ENCODE measurements around the gene VPS45.

GRCh38 chr1:150151291-150152181 lies 84.0 kb downstream of the VPS45 start:
- TF ChIP-seq CTCF (optimal IDR thresholded peaks at IDR 0.05 in 1 of 3, IDR thresholded peaks at IDR 0.05 in 1 of 3, conservative IDR thresholded peaks at IDR 0.05 in 1 of 3; ENCODE audit: extremely low read depth in 1 of 3, insufficient read depth in 2 of 3, low read length in 3 of 3) (no peak), EZH2 (IDR thresholded peaks at IDR 0.05; ENCODE audit: low read length) (no peak)
